NCI-H526 treated with DMSO at 0.1 percent for 48 hours (cell line): ENCODE data around the gene CFAP61.
"Not testable (repeated sequence)": the region's sequence is repeated elsewhere in the genome, so short reads cannot be mapped to it uniquely, and the experiment has no call there.

ENCODE experiments used
- DNase-seq: peaks from one replicate; lab custom pipeline; 2025; lab: John Stamatoyannopoulos, UW

CFAP61 gene

DNA sequence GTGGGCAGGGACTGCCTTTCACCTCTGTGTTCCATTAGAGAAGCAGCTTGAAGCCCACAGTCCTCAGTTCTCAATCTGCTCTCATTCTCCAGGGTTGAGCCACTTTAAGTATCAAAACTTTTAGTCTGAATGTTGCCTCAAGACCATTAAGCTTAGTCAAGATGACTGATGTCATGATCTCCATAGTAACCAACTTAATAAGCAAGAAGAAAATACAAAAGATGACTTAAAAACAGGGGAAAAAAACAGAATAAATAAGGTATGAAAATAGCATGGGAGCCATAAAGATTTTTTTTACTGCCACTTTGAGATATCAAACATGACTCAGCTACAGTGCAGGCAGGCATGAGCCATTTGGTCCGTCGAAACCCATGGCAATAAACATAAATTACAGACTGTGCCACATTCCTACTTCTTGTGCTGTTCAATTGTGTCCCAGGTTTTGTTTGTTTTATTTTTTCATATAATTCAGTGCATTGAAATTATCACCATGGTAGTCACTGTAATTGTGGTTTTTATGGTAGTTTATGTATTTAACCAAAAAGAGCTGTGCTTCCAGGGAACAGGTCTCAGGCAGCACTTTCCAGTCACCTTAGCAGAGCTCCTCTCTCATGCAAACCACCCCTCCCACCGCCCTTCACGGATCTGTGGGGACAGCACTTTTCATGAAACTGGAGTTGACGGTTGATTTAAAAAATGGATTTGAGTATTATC lies 159.1 kb downstream of the CFAP61 start:
- DNase-seq: peak; percentile 54

DNA sequence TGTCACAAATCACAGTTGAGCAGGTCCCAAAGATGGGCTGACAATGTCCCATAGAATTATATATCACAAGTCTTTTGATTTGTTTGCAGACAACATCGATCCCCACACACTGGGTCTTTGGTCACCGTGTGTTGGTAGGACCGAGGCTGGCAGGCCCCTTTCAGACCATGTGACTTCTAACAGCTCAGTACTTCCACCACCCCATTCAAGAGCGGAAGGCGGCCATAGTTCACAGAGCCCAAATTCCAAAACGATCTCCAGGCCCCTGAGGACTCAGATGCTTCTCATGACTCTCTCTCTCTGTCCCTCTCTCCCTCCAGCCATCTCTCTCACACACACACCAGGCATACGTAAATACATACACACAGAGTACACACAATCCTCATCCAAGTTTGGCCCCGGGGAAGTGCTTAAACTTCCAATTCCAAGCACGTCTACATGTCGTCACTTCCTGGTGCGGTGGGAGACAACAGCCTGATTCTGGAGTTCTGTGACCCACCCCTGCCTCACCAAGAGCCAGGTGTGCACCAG lies 159.7 kb downstream of the CFAP61 start:
- no peak for DNase-seq

DNA sequence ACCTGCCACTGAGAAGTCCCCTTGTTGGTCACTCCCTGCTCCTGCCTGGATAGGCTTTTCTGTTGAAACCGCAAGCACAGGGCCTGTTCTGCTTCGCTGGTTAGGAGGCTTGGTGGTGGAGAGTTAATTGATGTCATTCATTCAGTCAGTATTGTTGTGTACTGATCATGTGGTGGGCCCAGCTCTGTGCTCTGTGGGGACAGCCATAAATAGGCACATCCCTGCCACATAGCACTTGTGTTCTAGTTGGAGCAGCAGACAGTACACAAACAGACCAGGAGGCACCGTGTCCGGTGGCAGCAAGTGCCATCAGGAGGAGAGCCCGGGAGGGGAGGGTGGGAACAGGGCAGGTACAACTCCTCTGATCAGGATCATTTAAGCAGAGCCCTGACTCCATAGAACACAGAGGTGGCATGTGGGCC lies 160.4 kb downstream of the CFAP61 start:
- peak; percentile 74 for DNase-seq

DNA sequence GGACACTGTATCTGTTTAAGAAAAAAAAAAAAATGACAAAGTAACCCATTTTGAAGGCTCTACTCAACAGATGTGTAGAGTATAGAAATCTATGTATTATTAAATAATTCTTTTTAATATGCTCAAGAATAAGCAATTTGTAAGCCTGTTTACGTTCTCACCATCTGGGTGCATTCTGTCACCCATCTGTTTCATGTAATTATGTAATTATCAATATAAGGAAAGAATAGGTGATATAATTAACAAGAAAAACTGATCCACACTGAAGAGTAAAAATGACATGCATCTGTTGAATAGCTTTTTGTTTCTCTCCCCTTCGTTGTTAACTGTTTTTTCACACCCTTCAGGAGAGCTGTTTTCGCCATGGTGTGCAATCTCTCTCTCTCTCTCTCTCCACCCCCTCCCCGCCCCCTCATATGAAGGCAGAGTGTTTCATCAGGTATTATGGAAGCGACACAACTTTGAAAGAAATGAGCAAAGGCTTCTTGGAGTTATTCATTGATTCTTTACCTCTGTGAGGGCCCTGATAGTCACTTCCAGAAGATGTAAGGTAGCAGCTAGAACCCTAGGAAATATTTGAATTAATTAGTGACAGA lies 161.3 kb downstream of the CFAP61 start:
- no peak for DNase-seq

DNA sequence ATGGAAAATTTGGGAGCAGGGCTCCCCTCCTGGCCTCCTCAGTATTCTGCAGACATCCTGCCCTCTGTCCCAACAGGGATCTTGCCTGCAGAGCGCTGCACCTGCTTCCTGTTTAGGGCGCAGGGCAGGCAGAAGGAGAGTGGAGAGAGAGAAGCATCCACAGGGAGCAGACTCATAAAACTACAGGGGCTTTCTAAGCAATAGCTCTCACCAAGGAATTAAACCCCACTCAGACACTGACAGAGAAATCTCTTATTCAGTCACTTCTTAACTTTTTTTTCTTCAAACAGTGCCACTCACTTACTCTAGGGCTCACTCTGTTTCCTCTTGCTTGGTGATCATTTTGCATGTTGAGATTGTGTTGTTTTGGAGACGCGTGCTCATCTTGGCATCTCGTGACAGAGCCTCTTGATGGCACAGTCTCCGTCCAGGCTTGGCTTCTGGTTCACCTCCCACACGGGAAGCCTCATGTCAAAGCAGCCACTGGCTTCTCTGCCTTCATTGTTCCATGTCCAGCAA lies 162.5 kb downstream of the CFAP61 start:
- DNase-seq: no peak

DNA sequence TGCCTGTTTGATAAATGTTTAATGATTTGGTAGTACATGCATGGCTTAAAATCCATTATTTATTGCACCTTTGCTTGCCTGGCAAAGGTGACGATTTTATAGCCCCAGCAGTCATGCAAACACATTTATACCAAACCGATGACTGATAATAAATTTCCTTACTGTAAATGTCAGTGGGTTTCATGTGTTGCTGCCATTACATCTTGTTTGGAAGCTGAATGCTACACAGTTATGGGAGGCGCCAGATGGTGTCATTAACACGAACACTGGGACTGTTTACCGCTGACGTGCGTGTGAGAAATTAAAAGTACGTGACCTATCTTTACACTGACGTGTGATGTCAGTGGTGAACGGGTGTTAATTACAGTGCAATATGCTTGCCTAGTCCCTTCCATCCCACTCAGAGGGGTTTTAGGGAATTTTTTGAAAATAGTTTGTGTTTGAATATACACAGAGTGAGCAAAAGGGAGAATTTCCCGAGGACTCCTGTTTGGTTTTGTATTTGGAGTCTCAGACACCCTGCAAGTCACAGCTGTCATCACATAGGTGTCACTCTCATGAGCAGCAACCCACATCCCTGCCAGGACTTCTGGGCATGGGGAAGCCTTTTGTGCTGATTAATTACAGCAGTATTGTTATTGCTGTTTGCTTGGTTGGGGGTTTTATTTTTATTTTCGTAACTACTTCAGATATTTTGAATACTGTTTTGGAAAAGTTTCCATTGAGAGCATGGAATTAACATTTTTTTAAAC lies 163.8 kb downstream of the CFAP61 start:
- no peak for DNase-seq

DNA sequence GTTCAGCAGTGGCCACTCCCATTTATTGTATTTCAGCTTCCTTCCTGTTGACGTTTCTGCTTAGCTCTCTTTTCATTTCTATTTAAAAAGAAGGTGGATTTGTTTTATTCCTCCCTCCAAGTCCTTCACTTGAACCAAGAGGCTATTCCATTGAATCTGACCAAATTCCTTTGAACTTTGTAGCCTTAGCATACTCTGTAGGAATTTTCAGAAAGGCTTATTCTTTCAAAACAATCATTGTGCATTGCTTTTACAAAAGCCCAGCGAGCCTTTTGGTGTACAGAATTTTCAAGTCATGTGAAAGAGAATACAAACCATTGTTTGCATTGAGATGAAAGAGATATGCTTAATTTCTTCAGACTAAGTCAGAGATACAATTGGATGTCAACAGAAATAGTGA lies 164.6 kb downstream of the CFAP61 start:
- DNase-seq: no peak

DNA sequence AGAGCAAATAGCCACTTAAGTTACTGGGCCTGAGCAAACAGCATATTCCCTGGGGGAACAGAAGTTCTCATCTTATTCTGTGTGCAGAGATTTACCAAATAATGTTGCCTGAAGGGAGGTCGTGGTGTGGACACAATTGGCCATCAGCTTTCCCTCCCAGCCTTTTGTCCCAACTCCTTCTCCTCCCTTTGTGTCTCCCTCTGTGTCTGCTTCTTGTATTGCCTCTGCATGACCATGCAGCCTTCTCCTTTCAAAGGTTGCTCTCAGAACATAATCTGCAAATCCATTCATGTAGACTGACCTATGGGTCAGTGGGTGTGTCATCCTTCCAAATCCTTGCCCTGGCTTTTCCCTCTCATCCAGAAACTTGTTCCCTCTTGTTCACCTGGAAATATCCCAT lies 165.3 kb downstream of the CFAP61 start:
- DNase-seq: no peak

DNA sequence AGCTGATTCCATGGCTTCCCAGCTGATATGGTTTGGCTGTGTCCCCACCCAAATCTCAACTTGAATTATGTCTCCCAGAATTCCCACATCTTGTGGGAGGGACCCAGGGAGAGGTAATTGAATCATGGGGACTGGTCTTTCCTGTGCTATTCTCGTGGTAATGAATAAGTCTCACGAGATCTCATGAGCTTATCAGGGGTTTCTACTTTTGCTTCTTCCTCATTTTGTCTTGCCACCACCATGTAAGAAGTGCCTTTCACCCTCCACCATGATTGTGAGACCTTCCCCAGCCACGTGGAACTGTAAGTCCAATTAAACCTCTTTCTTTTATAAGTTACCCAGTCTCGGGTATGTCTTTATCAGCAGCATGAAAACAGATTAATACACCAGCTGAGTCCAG lies 165.8 kb downstream of the CFAP61 start:
- DNase-seq: not testable (repeated sequence)

DNA sequence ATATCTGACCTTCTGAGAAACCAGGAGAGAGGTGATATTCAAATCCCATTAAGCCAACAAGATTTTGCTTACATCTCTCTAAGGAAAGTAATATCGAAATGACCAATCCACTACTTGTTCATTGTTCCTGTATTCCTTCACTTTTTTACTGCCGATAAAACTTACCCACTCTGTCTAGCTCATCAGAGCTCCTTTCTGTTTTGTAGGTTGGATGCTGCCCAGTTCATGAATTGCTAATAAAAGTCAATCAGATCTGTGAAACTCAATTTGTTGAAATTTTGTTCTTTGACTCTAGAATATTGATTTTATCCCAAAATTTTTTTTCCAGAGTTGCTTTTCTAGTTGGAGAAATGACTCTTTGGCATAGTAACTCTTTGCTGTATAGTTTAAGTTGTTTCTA lies 166.7 kb downstream of the CFAP61 start:
- no peak for DNase-seq

DNA sequence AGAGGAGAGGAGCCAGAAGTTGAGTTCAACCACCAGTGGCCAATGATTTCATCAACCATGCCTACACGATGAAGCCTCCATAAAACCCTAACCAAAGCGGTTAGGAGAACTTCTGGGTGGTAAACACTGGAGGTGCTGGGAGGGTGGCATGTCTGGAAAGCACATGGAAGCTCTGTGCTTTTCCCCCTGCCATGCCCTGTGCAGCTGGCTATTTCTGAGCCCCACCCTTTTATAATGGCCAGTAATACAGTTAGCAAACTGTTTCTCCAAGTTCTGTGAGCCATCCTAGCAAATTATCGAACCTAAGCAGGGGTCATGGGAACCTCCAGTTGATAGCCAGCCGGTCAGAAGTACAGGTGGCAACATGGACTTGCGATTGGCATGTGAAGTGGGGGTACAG lies 167.8 kb downstream of the CFAP61 start:
- DNase-seq: no peak

DNA sequence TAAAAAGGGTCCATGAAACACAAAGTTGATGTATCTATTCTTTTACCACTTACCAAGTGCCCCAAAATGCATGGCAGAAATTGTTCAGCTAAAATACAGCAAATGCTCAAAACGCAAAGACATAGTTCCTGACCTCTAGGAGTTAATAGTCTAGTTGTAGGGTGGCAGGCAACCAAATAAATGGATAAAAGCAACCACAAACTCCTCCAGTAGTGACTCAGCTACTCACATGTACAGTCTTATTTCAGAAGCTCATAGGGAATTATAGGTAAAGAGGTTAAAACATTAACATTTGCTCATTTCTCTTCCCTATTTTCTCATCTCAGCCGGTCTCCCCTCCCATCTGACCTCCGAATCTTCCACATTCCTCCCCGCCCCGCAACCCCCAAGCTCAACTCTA lies 171.6 kb downstream of the CFAP61 start:
- no peak for DNase-seq

DNA sequence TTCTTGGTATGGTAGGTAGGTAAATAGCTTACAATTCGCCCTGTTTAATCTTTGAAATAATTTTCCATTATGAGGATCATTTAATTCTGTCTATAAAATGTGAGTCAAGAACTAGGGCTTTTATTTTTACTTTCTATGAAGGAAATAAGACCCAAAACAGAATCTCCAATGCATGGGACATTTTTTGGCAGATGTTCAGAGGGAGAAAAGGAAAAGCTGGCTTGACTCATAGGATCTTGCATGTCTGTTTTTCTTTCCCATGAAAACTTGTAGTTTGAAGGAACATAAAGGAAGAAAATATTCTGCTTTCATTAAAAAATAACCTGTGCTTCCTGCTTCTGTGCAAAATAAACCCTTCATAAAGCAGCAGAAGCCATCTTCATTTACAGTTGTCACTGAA lies 172.5 kb downstream of the CFAP61 start:
- no peak for DNase-seq

DNA sequence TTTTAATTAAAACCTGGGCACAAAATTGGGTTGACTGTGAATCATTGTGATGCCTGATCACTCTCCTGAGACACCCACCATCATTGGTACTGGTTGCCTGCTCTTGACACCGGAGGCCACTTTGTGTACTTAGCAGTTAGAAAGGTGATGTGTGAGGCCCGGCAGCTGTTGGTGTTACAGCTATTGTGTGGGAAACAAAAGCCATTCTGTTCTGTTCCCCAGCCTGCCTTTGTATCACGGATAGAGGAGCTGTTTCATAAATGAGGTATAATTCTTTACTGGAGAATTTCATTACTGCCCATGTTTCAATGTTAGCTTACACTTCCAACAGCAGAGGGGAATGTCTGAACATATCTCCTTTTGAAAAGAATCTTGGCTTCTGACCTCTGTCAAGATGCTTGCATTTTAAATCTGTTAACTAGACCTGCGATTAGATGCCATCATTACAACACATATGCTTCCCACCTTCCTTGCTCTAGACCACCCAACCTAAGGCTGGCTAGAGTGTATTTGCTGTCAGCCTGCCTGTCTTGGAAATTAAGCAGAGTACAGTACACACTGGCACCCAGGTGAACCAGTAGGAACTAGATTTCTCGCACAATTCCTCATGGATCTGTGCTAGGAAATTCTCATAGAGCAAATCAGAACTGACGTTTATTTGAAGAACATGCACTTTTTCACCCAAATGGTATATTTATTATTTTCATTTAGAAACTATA lies 173.2 kb downstream of the CFAP61 start:
- peak; percentile 83 for DNase-seq

DNA sequence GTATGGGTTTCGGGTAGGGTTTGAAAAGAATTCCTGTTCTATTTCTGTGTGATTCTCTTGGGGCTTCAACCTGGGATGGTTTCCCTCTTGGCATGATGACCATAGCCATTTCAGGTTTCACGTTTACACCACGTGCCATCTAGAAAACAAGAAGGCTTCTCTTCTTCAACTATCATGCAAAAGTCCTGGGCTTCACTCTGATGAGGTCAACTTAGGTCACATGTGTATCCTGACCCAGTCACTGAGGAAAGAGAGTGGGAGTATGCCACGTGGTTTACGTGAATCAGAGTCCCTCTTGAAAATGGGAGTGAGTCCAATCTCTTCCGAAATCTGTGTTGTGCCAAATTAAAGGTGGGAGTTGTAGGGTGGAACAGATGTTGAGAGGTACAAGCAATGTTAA lies 174.2 kb downstream of the CFAP61 start:
- DNase-seq: no peak

DNA sequence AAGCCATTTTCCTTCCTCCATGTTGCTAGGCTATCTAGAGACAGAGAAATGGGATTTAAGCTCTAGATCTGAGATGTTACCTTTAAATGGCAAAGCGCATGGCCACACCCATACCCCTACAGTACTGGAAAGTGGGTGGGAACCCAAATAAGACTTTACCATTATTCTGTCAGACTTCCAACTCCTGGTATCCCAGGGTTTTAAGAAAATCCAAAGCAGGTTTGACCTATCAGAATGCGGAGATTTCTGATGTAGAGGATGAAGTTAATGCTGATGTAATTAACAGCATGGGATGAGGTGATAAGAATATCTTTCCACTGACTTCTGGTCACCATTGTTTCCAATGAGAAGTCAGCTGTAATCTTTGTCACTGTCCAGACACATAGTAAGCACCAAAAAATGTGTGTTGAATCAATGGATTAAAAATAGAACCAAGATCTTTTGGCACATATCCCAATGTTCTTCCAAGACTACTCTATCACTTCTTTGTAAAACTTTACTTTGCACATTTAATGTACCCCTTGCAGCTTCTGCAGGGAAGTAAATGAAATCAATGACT lies 174.8 kb downstream of the CFAP61 start:
- DNase-seq: no peak

DNA sequence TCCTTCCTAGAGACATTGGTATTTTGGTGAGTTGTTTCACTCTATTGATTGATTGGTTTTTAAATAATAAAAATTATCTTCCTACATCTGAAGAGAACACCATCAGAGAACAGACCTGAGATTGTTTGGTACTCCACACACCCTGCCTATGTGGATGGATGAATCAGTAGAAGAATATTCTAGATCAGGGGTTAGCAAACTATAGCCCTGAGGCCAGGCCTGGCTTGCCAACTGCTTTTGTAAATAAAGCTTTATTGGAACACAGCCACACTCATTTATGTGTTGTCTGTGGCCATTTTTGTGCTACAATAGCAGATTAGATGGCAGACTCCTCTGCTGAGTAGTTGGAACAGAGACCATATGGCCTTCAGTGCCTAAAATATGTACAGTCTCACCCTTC lies 176.0 kb downstream of the CFAP61 start:
- no peak for DNase-seq

DNA sequence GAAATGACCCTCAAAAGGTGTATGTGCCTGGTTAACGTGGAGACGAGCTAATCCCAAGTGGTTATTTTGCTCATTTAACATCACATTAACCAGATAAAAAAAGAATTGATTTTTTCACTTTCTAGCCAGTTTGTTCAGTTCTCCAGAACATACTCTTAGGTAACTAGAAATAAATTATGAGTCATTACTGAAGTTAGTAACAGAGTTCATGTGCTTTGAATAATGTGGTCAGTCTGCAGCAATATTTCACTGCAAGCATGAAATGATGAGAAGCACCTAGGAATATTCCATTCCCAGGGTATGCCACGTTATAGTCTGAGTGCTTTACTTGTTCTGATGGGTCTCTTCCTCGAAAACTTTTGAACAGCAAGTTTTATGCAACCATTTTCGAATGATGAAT lies 177.3 kb downstream of the CFAP61 start:
- DNase-seq: no peak

DNA sequence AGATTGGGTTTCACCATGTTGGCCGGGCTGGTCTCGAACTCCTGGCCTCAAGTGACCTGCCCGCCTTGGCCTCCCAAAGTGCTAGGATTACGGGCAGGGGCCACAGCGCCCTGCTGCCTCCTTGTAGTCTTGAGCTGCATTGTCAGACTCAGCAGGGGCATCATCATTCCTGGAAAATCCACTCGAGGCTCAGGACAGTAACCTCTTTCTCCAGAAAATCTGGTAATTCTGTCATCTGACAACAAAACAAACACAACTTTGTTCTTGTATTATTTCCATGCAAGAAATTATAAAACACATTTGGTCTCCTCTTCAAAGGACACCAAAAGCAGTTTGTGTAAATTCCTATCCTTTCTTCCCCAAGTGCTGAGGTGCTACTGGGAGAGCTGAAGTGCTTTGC lies 178.4 kb downstream of the CFAP61 start:
- DNase-seq: no peak

DNA sequence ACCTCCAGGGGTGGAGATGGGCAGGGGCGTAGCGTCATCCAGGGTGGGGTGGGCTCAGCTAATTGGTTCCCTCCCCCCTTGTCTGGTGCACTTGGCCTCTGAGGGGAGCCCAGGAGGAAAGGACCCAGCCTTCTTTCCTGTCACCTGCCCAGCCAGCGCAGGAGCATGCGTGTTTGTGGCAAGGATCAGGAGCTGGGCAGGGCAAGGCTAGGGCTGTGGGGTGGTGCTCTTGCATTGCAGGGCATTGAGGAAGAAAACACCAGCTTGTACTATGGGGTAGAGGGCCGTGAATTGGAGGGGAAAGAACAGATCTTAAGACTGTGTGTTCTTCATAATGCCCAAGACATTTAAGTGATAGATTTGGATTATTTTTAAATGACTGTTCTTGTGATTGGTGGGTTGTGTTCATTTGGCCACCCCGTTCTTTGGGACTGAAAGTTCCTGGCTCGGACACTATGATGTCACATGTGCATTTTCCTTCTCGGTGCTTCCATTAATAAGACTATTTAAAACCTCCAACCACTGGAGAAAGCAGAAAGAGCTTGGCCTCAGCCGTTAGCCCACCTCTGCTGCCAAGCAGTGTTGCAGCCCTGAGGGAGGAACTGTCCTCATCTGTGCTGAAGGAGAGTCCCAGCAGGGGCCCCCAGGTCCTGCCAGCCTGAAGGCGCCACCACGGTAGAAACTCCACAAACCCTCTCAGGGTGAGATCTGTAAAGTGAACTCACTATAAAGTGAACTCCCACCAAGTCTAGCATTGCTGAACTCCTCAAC lies 179.4 kb downstream of the CFAP61 start:
- no peak for DNase-seq

DNA sequence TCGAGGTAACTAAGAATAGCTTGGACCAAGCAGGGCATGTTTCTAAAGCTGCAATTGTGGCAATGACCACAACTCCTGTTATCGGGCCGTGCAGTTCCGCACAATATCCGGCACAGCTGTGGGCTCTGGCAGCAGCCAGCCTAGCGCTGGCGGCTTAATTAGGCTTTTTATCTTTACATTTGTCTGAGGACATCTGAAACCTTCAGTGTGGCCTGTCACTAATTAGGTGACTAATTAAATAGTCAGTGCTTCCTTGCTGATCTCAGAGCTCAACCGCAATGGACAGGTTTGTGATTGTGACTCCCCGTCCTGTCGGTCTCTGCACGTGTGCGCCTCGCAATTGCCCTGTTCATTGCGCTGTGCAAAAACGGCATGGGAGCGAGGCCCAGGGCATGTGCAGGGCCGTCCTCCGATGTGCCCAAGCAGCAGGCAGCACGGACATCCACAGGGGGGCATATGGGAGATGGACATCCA lies 180.7 kb downstream of the CFAP61 start:
- no peak for DNase-seq
